ENCODE results near the gene PTPRN2.
"Not testable (repeated sequence)": the region's sequence is repeated elsewhere in the genome, so short reads cannot be mapped to it uniquely, and the experiment has no call there.

PTPRN2 gene

DNA sequence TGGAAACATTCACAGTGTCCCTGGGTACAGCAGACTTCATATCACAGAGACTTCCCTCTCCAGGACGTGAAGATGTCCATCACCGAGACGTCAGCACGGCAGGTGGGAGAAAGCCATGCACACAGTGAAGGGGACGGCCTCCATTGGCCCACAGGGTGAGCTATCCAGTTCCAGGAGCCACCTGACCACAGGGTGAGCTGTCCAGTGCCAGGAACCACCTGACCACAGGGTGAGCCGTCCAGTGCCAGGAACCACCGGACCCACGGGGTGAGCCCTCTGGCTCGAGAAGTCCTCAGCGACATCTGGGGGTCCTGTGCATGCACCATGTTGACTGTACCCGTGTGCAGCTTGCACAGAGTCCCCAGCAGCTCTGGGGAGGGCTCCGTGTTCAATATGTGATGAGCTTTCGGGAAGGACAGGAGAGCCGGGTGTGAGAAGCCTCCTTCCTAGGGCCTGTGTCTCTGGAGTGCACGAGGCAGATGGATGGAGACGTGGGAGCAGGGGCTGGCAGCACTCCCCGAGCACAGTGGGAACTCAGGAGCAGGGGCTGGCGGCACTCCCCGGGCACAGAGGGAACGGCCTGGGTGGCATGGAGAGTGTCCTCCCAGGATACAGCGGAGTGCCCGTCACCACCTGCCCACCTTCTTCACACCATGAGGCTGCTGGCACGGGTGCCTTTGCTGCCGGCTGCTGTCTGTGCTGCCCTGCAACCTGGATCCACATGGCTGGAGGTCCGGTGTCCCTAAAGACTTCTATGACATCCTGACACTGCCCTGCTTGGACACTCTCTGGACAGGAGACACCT lies 634.6 kb downstream of the PTPRN2 start:
- no peak for DNase-seq

DNA sequence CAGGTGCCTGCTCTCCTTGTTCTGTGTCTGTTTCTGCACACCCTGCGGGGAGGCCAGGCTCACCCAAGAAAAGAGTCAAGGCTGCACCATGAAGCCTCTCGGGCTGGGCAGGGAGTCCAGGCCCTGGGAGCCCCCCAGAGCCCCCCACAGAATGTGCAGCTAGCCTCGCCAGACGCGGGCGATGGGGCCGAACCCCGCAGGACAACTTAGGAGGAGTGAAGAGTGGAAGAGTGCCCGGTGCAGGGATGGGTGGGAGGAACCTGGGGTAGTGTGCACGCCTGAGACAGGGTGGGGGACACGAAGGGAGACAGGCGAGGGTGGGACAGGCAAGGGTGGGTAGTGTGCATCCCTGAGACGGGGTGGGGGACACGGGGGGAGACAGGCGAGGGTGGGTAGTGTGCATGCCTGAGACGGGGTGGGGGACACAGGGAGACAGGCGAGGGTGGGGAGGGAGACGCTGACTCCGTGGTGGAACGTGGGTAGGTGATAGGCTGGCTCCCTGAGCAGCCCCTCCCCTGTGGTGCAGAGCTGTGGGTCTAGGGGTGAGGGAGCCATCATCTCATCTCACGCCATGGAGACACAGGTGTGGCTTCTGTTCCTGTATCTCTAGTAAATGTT lies 635.5 kb downstream of the PTPRN2 start:
- no peak for DNase-seq

DNA sequence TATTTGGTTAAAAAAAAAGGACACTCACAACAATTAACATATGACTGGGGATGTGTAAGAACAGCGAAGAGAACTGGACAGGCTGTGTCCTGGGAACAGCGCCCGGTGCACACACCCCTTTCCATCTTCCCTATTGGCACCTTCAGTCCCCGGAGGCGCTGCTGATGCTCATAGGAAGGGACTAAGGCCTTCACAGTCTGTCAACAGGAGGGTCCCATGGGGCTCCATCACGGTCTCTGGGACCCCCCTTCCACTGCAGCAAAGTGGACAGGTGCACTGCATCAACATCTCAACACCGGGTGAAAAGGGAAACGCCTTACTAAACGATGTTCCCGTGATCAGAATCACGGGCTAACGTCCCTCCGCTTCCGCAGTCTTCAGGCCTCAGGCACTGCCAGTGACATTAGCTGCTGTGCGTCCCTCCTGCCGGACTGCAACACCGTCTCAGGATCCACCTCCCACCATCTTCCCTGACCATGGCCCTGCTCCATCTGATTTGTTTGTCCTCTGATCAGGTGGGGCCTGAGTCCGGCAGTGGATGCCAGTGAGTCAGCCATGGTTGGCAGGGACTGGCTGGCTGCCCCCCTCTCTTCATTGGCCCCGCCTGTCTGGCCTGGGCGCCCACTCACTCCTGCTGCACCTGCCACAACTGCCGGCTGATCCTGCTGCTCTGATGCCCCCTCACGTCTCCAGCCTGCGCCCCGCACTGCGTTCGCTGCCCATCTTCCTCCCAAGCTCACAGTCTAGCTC lies 636.1 kb downstream of the PTPRN2 start:
- DNase-seq, result no peak

DNA sequence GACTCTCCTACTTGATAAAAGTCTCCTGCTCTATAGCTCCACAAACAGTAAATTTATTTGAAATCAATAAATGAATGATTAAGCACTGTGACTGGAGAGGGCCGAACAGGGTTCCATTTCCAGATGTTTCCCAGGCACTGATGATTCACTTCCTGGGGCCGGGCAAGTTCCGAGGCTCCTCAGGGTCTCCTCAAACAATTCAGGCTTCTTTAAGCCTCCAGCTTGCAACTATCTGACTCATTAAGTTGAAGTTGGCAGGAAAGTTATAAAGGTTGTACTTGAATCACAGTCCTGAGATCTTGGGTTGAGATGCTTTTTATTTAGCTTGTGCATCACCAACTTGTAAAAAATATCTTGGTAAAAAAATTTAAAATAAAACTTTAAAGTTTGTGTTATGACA lies 637.9 kb downstream of the PTPRN2 start:
- DNase-seq, result no peak

DNA sequence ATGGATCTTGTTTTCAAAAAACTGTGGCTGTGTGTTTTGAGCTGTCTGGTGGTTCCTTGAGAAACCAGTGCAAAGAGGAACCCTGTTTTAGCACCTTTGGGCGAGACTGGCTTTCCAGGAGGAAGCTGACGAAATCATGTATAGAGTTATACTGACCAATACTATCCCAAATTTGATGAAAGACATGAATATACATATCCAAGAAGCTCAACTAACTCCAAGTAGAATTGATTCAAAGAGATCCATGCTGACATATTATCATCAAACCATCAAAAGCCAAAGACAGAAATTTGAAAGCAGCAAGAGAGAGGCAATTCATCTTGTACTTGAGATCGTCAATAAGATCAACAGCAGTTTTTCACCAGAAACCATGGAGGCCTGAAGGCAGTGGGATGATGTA lies 640.1 kb downstream of the PTPRN2 start:
- DNase-seq, result no peak

DNA sequence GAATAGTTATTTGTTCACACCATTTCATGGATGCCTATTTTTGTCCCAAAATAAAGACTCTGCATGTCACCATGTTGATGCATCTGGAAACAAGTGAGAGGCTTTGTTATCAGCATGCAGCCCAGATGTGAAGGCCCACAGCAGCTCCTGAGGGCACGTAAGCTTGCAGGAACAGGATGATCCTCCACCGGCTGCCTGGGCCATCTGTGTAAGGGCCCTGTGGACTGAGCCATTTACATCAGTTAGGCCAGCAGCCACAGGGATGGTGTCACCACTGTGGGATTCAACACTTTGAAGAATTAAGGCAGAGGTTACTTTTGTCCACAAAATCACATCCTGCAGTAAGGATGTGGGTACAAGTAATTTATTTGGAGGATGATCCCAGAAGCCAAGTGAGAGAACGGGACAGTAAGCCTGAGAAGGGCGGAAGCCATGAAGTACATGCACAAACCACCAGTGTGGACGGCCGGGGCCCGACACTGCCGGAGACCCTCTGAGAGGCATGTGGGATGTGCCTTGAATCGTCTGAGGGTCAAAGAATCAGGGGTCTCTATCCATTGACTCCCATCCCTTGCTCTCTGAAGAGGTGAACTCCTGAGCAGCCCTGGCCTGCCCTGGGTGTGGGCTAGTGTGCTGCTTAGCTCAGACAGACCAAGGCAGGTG lies 641.1 kb downstream of the PTPRN2 start:
- DNase-seq, result no peak

DNA sequence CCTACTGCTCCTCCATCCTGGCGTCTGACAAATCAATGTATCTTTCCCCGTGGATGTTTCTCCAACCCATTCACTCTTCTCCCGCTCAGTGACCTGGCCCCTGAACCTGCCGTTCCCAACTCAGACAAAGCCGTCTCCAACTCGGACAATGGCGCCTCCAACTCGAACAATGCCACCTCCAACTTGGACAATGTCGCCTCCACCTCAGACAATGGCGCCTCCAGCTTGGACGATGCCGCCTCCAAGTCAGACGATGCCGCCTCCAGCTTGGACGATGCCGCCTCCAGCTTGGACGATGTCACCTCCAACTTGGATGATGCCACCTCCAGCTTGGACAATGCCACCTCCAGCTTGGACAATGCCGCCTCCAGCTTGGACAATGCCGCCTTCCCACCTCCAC lies 642.2 kb downstream of the PTPRN2 start:
- no peak for DNase-seq

DNA sequence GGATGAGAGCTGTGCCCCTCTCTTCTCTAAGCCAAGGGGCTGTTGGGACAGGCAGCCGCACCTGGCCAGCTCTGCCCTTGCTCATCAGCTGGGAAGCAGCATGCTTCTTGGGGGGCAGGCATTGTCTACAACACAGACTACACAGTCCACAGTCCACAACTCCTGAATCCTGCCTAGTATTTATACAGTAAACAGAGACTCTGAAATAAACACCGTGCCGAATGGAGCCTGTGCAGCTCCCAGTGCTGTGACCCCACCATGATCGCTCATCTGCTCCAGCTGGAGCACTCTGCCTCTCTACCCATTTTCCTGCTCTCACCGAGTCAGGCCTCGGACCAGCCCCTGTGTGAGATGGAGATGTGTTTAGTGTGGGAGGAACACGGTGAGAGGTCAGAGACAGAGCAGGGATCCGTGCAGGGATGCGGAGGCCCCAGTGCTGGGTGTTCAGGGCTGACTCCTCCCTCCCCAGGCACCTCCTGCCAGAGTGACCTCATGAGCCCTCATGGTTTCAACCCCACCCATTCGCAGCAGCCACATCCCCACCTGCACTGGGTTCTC lies 642.8 kb downstream of the PTPRN2 start:
- DNase-seq, result no peak

DNA sequence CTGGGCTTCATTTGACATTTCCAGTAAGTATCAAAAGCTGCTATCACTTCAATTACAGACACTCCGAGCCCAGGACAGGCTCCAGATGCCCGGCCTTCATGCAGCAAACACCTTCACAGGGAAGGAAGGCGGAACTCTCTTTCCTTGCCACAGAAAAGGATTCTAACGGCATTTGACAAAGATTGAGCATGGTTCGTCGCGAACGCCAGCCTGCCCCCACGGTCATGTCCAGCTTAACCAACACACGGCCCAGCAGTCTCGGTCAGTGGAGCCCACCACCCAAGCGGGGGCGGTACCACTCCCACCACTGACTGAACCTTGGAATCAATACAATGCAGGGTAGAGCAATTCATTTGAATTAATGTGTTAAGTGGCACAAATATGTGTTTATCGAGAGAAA lies 643.6 kb downstream of the PTPRN2 start:
- DNase-seq, result no peak

DNA sequence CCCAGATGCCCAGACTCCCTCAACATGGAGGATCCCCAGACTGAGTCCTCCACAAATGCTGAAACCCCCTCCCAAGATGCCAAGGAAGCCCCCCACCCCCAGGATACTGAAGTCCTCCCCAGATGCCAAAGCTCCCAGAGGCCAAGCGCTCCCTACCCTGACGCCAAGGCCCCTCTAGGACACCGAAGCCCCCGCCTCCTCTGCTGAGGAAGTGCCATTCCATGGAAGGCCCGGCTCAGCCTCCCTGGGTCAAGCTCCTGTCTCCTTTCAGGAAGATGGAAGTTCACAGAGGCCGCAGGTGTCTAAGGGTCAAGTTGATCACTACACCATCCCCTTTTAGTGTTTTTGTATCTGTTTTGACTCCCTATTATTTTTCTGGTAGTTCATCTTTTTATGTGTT lies 644.1 kb downstream of the PTPRN2 start:
- DNase-seq, result no peak

DNA sequence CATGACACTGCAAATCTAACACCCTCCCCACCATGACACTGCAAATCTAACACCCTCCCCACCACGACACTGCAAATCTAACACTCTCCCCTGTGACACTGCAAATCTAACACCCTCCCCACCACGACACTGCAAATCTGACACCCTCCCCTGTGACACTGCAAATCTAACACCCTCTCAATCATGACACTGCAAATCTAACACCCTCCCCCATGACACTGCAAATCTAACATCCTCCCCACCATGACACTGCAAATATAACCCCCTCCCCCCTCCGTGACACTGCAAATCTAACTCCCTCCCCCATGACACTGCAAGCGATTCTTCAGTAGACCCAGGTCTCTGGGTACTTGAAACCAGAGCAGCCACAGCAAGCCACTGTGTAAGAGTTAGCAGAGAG lies 646.4 kb downstream of the PTPRN2 start:
- DNase-seq, result no peak

DNA sequence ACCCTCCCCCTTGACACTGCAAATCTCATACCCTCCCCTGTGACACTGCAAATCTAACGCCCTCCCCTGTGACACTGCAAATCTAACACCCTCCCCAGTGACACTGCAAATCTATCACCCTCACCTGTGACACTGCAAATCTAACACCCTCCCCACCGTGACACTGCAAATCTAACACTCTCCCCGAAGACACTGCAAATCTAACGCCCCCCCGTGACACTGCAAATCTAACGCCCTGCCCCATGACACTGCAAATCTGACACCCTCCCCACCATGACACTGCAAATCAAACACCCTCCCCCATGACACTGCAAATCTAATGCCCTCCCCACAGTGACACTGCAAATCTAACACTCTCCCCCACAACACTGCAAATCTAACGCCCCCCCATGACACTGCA lies 647.1 kb downstream of the PTPRN2 start:
- DNase-seq, result no peak

DNA sequence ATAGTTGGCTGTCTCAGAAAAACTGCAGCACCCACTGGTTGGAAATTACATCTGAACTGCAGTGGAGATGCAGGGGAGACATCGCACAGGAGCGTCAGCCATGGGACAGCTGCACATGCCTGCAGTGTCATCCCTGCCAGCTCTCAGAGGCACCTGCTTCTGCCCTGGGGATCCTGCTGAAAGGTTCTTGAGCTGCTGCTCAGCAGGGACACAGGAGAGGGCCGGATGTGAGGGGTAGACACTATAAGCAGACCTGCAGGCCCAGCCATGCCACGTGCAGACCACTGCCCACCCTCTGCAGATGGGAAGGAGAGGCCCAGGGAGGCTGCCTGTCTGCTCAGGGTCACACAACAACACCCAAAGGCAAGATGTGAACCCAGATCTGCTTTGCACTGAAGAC lies 649.4 kb downstream of the PTPRN2 start:
- DNase-seq, result no peak

DNA sequence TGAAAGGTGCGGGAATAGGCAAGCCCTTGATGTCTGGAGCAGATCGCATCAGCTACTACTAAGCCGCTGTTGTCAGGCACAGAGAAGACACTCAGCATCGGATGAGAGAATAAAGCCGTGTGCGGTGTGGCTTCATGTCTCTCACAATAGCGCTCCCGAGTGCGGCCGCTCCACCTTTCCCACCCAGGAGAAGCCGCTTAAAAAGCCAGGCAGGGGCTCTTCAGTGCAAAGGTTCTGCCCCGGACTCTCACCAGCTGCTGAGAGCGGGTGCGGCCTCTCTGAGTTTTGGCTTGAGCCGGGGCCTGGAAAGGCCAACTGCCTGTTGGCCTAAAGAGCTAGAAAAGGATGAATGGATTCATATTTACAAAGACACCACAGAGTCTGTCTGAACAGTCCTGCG lies 650.2 kb downstream of the PTPRN2 start:
- DNase-seq, result no peak

DNA sequence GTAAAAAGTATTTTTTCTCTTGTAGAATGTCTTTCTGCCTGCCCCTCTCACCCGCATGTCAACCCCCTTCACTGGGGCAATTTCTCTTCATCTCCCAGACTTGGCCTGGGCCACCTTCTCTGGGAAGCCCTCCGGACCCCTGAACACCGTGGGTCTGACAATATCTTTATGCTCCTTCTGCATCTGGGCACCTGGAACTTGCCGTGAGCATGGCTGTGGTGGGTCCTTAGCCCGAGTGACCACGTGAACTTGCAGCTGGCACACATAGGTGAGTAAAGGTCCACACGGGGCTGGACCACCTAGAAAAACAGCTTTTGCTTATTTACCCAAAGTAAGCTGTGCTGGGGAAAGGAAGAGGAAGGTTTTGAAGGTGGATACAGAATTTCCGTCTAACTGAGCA lies 650.6 kb downstream of the PTPRN2 start:
- no peak for DNase-seq

DNA sequence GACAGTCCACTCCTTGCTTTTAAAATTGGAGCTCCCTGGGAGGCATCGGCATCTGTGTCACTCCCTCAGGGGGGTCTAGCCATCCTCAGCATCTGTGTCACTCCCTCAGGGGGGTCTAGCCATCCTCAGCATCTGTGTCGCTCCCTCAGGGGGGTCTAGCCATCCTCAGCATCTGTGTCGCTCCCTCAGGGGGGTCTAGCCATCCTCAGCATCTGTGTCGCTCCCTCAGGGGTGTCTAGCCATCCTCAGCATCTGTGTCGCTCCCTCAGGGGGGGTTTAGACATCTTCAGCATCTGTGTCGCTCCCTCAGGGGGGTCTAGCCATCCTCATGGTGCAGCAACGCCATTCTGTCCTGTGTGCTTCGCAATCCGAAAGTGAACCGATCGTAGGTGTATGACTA lies 651.9 kb downstream of the PTPRN2 start:
- DNase-seq, result not testable (repeated sequence)

DNA sequence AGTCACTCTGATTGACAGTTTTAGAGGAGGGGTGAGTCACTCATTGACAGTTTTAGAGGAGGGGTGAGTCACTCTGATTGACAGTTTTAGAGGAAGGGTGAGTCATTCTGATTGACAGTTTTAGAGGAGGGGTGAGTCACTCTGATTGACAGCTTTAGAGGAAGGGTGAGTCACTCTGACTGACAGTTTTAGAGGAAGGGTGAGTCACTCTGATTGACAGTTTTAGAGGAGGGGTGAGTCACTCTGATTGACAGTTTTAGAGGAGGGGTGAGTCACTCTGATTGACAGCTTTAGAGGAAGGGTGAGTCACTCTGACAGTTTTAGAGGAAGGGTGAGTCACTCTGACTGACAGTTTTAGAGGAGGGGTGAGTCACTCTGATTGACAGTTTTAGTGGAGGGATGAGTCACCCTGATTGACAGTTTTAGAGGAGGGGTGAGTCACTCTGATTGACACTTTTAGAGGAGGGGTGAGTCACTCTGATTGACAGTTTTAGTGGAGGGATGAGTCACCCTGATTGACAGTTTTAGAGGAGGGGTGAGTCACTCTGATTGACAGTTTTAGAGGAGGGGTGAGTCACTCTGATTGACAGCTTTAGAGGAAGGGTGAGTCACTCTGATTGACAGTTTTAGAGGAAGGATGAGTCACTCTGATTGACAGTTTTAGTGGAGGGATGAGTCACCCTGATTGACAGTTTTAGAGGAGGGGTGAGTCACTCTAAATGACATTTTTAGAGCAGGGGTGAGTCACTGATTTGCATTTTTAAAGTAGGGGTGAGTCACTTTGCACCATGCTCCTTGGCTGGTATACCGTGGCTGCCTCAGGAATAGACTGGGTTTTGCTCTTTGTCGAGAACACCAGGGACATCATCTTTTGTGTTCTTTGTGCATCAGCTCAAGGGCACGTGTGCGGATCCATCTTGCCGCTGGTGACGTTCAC lies 654.1 kb downstream of the PTPRN2 start:
- DNase-seq, result not testable (repeated sequence)

DNA sequence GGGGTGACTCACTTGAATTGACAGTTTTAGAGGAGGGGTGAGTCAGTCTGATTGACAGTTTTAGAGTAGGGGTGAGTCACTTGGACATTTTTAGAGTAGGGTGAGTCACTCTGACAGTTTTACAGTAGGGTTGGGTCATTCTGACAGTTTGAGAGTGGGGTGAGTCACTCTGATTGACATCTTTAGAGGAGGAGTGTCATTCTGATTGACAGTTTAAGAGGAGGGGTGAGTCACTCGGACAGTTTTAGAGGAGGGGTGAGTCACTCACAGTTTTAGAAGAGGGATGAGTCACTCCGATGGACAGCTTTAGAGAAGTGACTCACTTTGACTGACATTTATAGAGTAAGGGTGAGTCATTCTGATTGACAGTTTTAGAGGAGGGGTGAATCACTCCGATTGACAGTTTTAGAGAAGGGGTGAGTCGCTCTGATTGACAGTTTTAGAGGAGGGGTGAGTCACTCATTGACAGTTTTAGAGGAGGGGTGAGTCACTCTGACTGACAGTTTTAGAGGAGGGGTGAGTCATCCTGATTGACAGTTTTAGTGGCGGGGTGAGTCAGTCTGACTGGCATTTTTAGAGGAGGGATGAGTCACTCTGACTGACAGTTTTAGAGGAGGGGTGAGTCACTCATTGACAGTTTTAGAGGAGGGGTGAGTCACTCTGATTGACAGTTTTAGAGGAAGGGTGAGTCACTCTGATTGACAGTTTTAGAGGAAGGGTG lies 655.0 kb downstream of the PTPRN2 start:
- no peak for DNase-seq

DNA sequence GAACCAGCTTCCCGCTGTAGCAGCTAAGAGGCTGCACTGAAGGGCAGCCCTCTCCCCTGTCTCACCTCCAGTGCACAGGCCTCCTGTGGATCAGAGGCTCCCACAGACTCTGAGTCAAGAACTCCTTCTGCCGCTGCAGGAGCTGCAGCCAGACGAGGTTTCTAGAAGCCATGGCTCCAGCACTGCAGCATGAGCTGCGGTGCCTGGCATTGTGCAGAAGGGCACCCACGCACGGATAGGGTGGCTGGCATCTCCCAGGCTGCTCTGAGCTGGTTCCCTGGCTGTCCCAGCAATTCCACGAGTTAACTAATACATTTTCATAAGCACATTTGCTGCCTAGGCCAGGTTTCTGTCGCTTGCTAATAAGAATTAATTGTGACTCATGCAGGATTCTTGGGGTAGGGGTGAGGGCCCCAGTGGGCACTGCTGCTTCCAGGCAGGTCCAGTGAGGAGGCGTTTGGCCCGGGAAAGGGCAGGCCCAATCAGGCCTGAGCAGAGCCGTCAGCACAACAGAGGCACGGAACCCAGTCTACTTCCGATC lies 656.6 kb downstream of the PTPRN2 start:
- no peak for DNase-seq

DNA sequence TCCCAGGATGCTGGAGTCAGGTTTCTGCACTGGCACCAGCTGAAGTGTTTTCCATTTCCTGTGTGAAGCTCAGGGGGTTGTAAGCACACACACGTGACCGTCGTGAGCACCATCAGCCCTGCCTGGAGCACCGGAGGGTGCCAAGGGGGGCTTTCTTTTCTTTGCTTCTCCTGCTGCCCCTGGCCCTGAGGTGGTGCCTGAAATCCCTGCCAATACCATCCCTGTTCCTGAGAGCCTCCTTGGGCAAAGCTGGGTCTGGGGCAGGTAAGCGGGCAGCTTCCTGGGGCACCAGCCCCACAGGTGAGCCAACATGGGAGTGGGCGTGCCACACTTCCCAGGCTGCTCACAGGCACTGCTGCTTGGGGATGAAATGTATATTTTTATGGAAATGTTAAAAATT lies 657.2 kb downstream of the PTPRN2 start:
- DNase-seq, result peak; percentile 58

DNA sequence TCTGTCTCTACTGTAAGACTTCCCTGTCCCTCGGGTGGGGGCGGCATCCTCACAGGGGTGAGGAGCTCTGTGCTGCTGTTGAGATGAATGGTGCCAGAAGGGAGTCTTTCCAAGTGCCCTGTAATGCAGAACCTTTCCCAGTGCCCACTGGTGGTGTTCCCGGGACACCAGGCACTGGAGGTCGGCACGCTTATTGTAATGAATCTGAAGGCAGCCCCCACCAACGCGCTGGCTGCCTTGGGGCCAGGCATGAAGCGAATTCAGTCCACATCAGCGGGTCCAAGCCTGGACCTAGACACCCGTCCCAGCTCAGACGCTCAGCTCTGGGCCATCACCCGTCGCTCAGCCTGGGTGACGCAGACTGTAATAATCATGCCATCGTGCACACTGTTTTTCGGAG lies 658.0 kb downstream of the PTPRN2 start:
- DNase-seq, result no peak

Data from NCI-H510A (cell line).